CD4-positive, alpha-beta T cell treated with Interleukin-15 for 1 hour (primary cell): ENCODE data around the gene ZFPL1.

Experiments
- DNase-seq: peaks from one replicate; pipeline ENCODE4 v3.0.0-alpha.2; 2020

Gene ZFPL1

GRCh38 chr11:65083834-65084597 is at the start of gene ZFPL1, which contains the start of gene CDCA5:
Gene ZFPL1 (plus strand): TSS chr11:65084222. CDS start chr11:65084699, 477 bp downstream.
Gene CDCA5 (minus strand): TSS chr11:65084040. CDS start chr11:65083978, 62 bp downstream.
- peak; percentile 96 for DNase-seq

- no peak for DNase-seq
Measured at GRCh38 chr11:65034423-65034822, 49.6 kb upstream of the ZFPL1 start.

DNA sequence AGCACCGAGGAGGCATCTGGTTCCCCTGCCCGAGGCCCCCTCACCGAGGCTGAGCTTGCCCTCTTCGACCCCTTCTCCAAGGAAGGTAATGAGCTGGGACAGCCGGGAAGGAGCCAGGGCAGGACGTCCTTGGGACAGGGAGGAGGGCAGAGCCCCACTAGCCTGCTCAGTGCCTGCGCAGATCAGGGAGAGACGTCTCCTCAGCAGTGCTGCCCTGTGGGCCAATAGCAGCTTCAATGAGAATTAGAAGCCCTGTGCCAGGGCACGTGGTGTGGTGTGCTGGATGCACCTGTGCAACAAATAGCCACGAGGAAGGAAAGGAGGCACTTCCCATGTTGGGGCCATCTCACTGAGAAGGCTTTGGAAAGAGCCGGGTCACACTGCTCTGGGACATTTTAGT is 48.4 kb upstream of the ZFPL1 start:
- DNase-seq, result no peak

DNA sequence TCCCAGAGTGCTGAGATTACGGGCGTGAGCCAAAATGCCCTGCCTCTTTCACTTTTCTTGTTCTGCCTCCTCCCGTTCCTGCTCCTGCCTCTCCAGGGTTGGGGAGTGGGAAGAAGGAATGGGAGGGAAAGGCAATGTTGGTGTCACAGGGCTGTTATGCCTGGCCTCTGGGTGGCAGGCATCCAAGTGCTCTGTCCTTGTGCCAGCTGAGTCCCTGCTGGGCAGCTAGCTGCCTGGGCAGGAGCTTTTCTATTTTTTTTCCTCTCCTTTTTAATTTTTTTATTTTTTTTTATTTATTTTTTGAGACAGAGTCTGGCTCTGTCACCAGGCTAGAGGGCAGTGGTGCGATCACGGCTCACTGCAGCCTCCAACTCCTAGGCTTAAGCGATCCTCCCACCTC is 47.1 kb upstream of the ZFPL1 start:
- no peak for DNase-seq

- no peak for DNase-seq
Measured at GRCh38 chr11:65040520-65040846, 43.5 kb upstream of the ZFPL1 start.

GRCh38 chr11:65040847-65041622 is 43.0 kb upstream of the ZFPL1 start, which contains the start of gene SAC3D1:
Gene SAC3D1 (plus strand): TSS chr11:65041210. CDS start chr11:65041293, 83 bp downstream.
- peak; percentile 90 for DNase-seq

DNA sequence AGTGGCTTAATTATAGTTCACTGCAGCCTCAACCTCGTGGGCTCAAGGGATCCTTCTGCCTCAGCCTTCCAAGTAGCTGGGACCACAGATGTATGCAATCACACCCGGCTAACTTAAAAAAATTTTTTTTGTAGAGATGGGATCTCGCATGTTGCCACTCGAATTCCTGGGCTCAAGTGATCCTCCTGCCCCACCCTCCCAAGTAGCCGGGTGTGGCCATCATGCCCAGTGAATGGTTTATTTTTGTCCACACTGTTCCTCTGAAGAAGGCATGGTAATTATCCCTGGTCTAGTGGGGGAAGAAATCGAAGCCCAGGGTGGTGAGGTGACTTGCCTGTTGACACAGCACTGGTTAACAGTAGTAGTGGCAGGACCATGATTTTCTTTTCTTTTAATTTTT is 41.1 kb upstream of the ZFPL1 start:
- DNase-seq, result no peak

- peak; percentile 45 for DNase-seq
Measured at GRCh38 chr11:65043881-65044501, 40.0 kb upstream of the ZFPL1 start.

- DNase-seq, result no peak
Measured at GRCh38 chr11:65045061-65045460, 39.0 kb upstream of the ZFPL1 start.

DNA sequence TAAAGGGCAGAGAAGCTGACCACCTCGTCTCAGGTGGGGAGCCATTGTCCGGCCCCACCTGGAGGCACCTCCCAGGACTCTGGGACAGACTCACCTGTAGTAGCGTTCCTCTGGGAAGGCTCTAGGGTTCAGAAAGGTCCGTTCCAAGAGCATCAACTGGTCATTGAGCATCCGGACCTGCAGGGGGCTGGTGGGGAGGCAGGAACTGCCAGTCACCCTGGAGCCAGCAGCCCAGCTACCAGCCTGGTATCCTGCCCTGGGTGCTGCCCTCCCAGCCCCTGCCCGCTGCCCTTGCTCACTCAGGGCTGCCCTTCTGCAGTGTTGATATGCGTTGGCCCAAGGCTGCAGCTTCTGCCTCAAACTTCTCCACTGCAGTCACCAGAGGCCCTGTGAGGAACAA is 38.3 kb upstream of the ZFPL1 start:
- DNase-seq, result no peak

- DNase-seq, result no peak
Measured at GRCh38 chr11:65047581-65048422, 36.2 kb upstream of the ZFPL1 start.

DNA sequence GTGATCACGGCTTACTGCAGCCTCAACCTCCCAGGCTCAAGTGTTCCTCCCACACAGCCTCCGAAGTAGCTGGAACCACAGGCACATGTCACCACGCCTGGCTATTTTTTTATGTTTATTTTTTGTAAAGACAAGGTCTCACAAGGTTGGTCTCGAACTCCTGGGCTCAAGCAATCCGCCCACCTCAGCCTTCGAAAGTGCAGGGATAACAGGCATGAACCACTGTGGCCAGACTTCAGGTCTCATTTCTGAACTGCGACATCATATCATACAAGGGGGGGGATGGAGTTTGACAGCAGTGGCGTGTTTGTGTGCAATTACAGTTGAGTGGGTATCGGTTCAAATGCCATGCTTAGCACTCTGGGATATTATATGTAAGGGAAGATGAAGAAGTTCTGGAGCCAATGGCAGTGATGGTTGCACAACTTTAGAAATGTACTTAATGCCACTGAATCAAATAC is 32.6 kb upstream of the ZFPL1 start:
- no peak for DNase-seq

DNA sequence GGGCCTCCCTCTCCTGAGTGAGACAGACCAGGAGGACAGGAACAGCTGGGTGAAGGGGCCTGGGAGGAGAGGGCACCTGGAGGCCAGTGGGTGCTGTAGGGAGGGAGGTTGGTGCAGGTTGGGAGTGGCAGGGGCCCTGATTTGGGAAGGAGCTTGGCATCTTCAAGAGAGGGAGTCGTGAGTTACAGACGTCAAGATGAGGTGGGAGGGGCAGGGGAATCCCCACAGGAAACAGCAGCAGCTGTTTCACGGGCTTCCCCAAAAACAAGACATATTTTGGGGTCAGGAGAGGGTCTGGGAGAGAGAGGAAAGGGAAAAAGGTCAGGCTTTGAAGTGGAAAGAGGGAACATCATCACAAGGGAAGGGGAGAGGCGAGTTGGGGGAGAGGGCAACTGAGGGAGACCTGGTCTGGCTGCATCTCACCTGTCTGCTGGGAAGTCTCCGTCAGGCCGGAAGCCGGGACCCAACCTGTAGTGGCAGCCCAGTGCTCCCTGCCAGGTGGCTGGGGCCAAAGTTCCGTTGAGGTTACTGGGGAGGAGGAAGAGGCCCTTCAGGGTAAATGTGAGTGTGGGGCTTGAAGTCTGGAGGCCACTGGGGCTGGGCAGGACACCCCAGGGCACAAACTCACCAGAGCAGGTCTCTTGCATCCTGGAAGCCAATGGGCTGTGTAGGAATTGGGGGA is 30.1 kb upstream of the ZFPL1 start:
- DNase-seq, result peak; percentile 26

GRCh38 chr11:65055538-65055937 is 28.5 kb upstream of the ZFPL1 start:
- DNase-seq, result no peak

GRCh38 chr11:65056999-65057398 is 27.0 kb upstream of the ZFPL1 start:
- DNase-seq, result no peak

- DNase-seq, result no peak
Measured at GRCh38 chr11:65057526-65057925, 26.5 kb upstream of the ZFPL1 start.

GRCh38 chr11:65058012-65058411 is 26.0 kb upstream of the ZFPL1 start:
- no peak for DNase-seq

GRCh38 chr11:65058419-65059054 is 25.5 kb upstream of the ZFPL1 start, which contains the start of gene NAALADL1:
Gene NAALADL1 (minus strand): TSS chr11:65058553. CDS start chr11:65058521, 32 bp downstream.
- DNase-seq, result no peak

DNA sequence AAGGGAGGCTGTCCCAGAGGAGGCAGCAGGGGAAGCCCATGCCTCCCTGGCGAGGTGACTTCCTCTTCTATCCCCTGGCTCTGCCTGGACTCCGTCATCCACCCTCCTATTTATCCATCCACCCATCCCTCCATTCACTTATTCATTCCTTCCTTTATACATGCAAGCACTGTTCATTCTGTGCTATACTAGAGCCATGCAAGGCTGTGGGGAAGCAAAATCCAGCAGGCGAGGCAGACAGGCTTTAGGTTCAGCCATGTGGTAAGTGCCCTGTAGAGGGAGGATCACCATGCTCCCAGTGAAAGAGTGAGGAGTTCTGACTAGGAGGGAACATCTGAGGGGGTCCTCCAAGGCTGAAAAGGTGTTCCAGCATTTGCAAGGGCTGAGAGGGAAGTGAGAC is 24.5 kb upstream of the ZFPL1 start:
- no peak for DNase-seq

- no peak for DNase-seq
Measured at GRCh38 chr11:65059959-65060824, 23.8 kb upstream of the ZFPL1 start.
